Omental fat pad (tissue), 4 donors: Measurements from ENCODE around the gene KSR1. TPM values are rescaled to one million over a fixed set of nuclear protein-coding genes. Genes with fewer than 3 reads are reported as not detected.

Experiments
- ATAC-seq: fragments of 150-250 bp; one replicate; pipeline ENCODE4 v1.9.1; 2016; ENCODE audit warnings: mild to moderate bottlenecking, moderate library complexity; ENCODE audit not compliant: low FRiP score
- DNase-seq: peaks from one replicate; pipeline ENCODE4 v3.0.0-alpha.2; 2019; ENCODE audit warnings: low spot score
- CTCF ChIP-seq, 3 donors: fragments of 450-650 bp; IDR thresholded peaks; one replicate each; pipeline ENCODE4 v1.5.1; 2016 to 2017; ENCODE audit warnings: antibody characterized with exemption in 3 of 3, mild to moderate bottlenecking in 3 of 3, moderate library complexity in 2 of 3
- total RNA-seq, 4 donors: library from RNA; depleted of rRNA; stranded (reverse); fragments of >200 nt; gene quantifications; one replicate each; pipeline ENCODE4 v1.1.0, GENCODE V29; 2016

Gene KSR1
- total RNA-seq, 4 donors from 2014 or later, result 25.8 to 42.3 (median 33.9) TPM

- ATAC-seq (no peak), DNase-seq (no peak)
- TF ChIP-seq CTCF (IDR thresholded peaks at IDR 0.05), result no peak
These were observed 108.2 kb downstream of the KSR1 start for GRCh38 chr17:27564463-27564862.

GRCh38 chr17:27565874-27566670, 109.8 kb downstream of the KSR1 start:
- ATAC-seq, result no peak

GRCh38 chr17:27566671-27567562, 110.7 kb downstream of the KSR1 start:
- DNase-seq, result no peak
- TF ChIP-seq CTCF (IDR thresholded peaks at IDR 0.05), result no peak
- ATAC-seq, result no peak

More at GRCh38 chr17:27565874-27566670, 109.8 kb downstream of the KSR1 start:
- no peak for DNase-seq
- no peak for TF ChIP-seq CTCF (IDR thresholded peaks at IDR 0.05)

GRCh38 chr17:27567563-27567859, 111.3 kb downstream of the KSR1 start:
- ATAC-seq, result no peak
- no peak for TF ChIP-seq CTCF (IDR thresholded peaks at IDR 0.05)
- no peak for DNase-seq

GRCh38 chr17:27568216-27568615, 112.0 kb downstream of the KSR1 start:
- ATAC-seq (no peak), DNase-seq (no peak)
- no peak for TF ChIP-seq CTCF (IDR thresholded peaks at IDR 0.05)

GRCh38 chr17:27568811-27569210, 112.6 kb downstream of the KSR1 start:
- ATAC-seq (no peak), DNase-seq (no peak)
- no peak for TF ChIP-seq CTCF (IDR thresholded peaks at IDR 0.05)
